H1 (cell line): ENCODE data around the gene IFRD1. TPM values are rescaled to one million over a fixed set of nuclear protein-coding genes. Genes with fewer than 3 reads are reported as not detected.

ENCODE experiments used
- CTCF ChIA-PET: fragments of 300-600 bp; sonication (Branson Sonifier 250); formaldehyde crosslinking; loops from one replicate; lab custom pipeline; 2021; ENCODE audit not compliant: partially characterized antibody; lab: Charles Lee
- POLR2A ChIA-PET: fragments of 300-600 bp; sonication (Branson Sonifier 250); formaldehyde crosslinking; loops from one replicate; lab custom pipeline; 2021; ENCODE audit warnings: inconsistent platforms; ENCODE audit not compliant: partially characterized antibody; lab: Charles Lee
- DNase-seq, 2 experiments: peaks; one replicate each; pipeline versions ENCODE4 v3.0.0 to v3.0.0-alpha.2; 2010 to 2022; ENCODE audit warnings: low spot score in 2 of 2, low read depth in 1 of 2, mixed read lengths in 1 of 2
- FAIRE-seq: peaks from 2 replicates; lab custom pipeline; 2011; peaks lifted over from hg19 to GRCh38; lab: Jason Lieb, UNC
- H2AFZ ChIP-seq: 2 replicates; pipeline ENCODE4 v1.8.1; 2012; ENCODE audit warnings: low read length, inconsistent platforms
- H2AK5ac ChIP-seq: 2 replicates; pipeline ENCODE4 v1.6.1; 2013; ENCODE audit warnings: low read depth, low read length
- H2BK120ac ChIP-seq: replicated peaks from 2 replicates; pipeline ENCODE3; 2013; ENCODE audit warnings: low read depth, low read length, inconsistent platforms
- H2BK12ac ChIP-seq: 2 replicates; pipeline ENCODE4 v1.6.1; 2013; ENCODE audit warnings: low read depth, low read length
- H2BK15ac ChIP-seq: 2 replicates; pipeline ENCODE4 v1.6.1; 2013; ENCODE audit warnings: low read length
- H2BK20ac ChIP-seq: 2 replicates; pipeline ENCODE4 v1.6.1; 2013; ENCODE audit warnings: low read length
- H2BK5ac ChIP-seq: 2 replicates; pipeline ENCODE4 v1.6.1; 2013; ENCODE audit warnings: low read depth, low read length
- H3K14ac ChIP-seq: 2 replicates; pipeline ENCODE4 v1.6.1; 2013; ENCODE audit warnings: inconsistent platforms; ENCODE audit not compliant: insufficient read length
- H3K18ac ChIP-seq: 2 replicates; pipeline ENCODE4 v1.6.1; 2013; ENCODE audit warnings: low read length; ENCODE audit errors: extremely low read depth
- H3K23ac ChIP-seq: 2 replicates; pipeline ENCODE4 v1.6.1; 2013; ENCODE audit warnings: inconsistent platforms; ENCODE audit not compliant: insufficient read length
- H3K23me2 ChIP-seq: 2 replicates; pipeline ENCODE4 v1.6.1; 2013; ENCODE audit warnings: low read depth, low read length
- H3K27ac ChIP-seq: 2 replicates; pipeline ENCODE4 v1.6.1; 2011; ENCODE audit warnings: low read depth, low read length, inconsistent platforms
- H3K27me3 ChIP-seq, 4 experiments: replicated peaks in 1 of 4; 1 replicate in 1 of 4; 2 replicates in 3 of 4; pipeline versions ENCODE4 v1.6.1 to v1.8.1; 2011 to 2013; ENCODE audit warnings: low read length in 3 of 4, mild to moderate bottlenecking in 3 of 4, inconsistent platforms in 2 of 4, mixed read lengths in 2 of 4, moderate library complexity in 1 of 4; ENCODE audit not compliant: control insufficient read depth in 3 of 4, insufficient read depth in 3 of 4; ENCODE audit errors: extremely low read depth in 1 of 4
- H3K36me3 ChIP-seq, 4 experiments: 2 replicates each; pipeline versions ENCODE4 v1.6.1 to v1.8.1; 2011 to 2013; ENCODE audit warnings: mild to moderate bottlenecking in 4 of 4, low read length in 3 of 4, moderate library complexity in 2 of 4, control low read depth in 1 of 4, inconsistent platforms in 1 of 4; ENCODE audit not compliant: insufficient read depth in 4 of 4, control insufficient read depth in 2 of 4
- H3K4ac ChIP-seq: replicated peaks from 2 replicates; pipeline ENCODE3; 2013; ENCODE audit warnings: low read length, low read depth, mixed read lengths, inconsistent platforms; ENCODE audit not compliant: insufficient read length
- H3K4me1 ChIP-seq, 4 experiments: replicated peaks in 1 of 4; 1 replicate in 1 of 4; 2 replicates in 3 of 4; pipeline versions ENCODE4 v1.6.1 to v1.8.1; 2011 to 2013; ENCODE audit warnings: low read length in 3 of 4, inconsistent platforms in 2 of 4, mixed read lengths in 1 of 4; ENCODE audit not compliant: insufficient read depth in 4 of 4, control insufficient read depth in 3 of 4
- H3K4me2 ChIP-seq, 2 experiments: 2 replicates each; pipeline versions ENCODE4 v1.6.1 to v1.8.1; 2011 to 2013; ENCODE audit warnings: low read depth in 2 of 2, low read length in 2 of 2, control low read depth in 1 of 2, inconsistent platforms in 1 of 2, mild to moderate bottlenecking in 1 of 2; ENCODE audit not compliant: insufficient read depth in 1 of 2
- H3K4me3 ChIP-seq, 4 experiments: fragments of 200-600, 300-600 bp in 1 of 4; sonication (generic), shearing (Covaris generic), sonication (Bioruptor Twin) in 1 of 4; 2 replicates each; pipeline versions ENCODE4 v1.5.1 to v1.8.1; 2011 to 2016; ENCODE audit warnings: low read length in 4 of 4, low read depth in 3 of 4, control low read depth in 2 of 4, inconsistent platforms in 2 of 4, mild to moderate bottlenecking in 2 of 4, mixed read lengths in 1 of 4, moderate library complexity in 1 of 4; ENCODE audit not compliant: insufficient read depth in 2 of 4; ENCODE audit errors: extremely low read depth in 1 of 4
- H3K56ac ChIP-seq: replicated peaks from 2 replicates; pipeline ENCODE3; 2013; ENCODE audit warnings: low read depth, mild to moderate bottlenecking, mixed read lengths, low read length, inconsistent platforms; ENCODE audit not compliant: insufficient read length
- H3K79me1 ChIP-seq: 2 replicates; pipeline ENCODE4 v1.6.1; 2013; ENCODE audit warnings: low read depth, low read length, control low read depth
- H3K79me2 ChIP-seq, 2 experiments: 2 replicates each; pipeline versions ENCODE4 v1.6.1 to v1.8.1; 2012 to 2013; ENCODE audit warnings: low read length in 2 of 2, mild to moderate bottlenecking in 2 of 2, inconsistent platforms in 1 of 2; ENCODE audit not compliant: insufficient read depth in 2 of 2, control insufficient read depth in 1 of 2
- H3K9ac ChIP-seq, 4 experiments: replicated peaks in 1 of 4; 1 replicate in 1 of 4; 2 replicates in 3 of 4; pipeline versions ENCODE4 v1.6.1 to v1.8.1; 2011 to 2013; ENCODE audit warnings: low read depth in 3 of 4, low read length in 3 of 4, control low read depth in 2 of 4, mild to moderate bottlenecking in 2 of 4, moderate library complexity in 2 of 4, inconsistent platforms in 1 of 4; ENCODE audit errors: extremely low read depth in 1 of 4
- H3K9me3 ChIP-seq, 2 experiments: 2 replicates each; pipeline versions ENCODE4 v1.6.1 to v1.8.1; 2012 to 2013; ENCODE audit warnings: mild to moderate bottlenecking in 2 of 2, moderate library complexity in 2 of 2, control low read depth in 1 of 2, inconsistent platforms in 1 of 2, low read depth in 1 of 2, low read length in 1 of 2, mixed read lengths in 1 of 2; ENCODE audit not compliant: insufficient read depth in 2 of 2
- H4K20me1 ChIP-seq, 2 experiments: replicated peaks in 1 of 2; 2 replicates each; pipeline versions ENCODE3 to v1.8.1; 2011 to 2013; ENCODE audit warnings: inconsistent platforms in 2 of 2, low read length in 2 of 2, mild to moderate bottlenecking in 1 of 2; ENCODE audit not compliant: insufficient read depth in 2 of 2, control insufficient read depth in 1 of 2
- H4K5ac ChIP-seq: 2 replicates; pipeline ENCODE4 v1.6.1; 2013; ENCODE audit warnings: low read length, low read depth, mixed read lengths, inconsistent platforms; ENCODE audit not compliant: insufficient read length
- H4K8ac ChIP-seq: 2 replicates; pipeline ENCODE4 v1.8.0; 2013; ENCODE audit warnings: mild to moderate bottlenecking, moderate library complexity, low read length, inconsistent platforms; ENCODE audit not compliant: insufficient read depth; ENCODE audit errors: extremely low read depth
- H4K91ac ChIP-seq: replicated peaks from 2 replicates; pipeline ENCODE3; 2013; ENCODE audit warnings: low read length, mixed read lengths, inconsistent platforms; ENCODE audit not compliant: insufficient read length
- BRCA1 ChIP-seq: IDR thresholded peaks from 2 replicates; pipeline ENCODE4 v1.6.1; 2012; ENCODE audit warnings: low read depth, low read length, improper control_type of control experiment
- EGR1 ChIP-seq: IDR thresholded peaks from 2 replicates; pipeline ENCODE4 v1.6.1; 2011; ENCODE audit warnings: low read depth, low read length, borderline replicate concordance
- KDM4A ChIP-seq: IDR thresholded peaks from one replicate; pipeline ENCODE4 v1.7.1; 2012; ENCODE audit warnings: low read depth, mild to moderate bottlenecking, moderate library complexity, low read length, inconsistent platforms; ENCODE audit not compliant: severe bottlenecking
- NANOG ChIP-seq: IDR thresholded peaks from 2 replicates; pipeline ENCODE4 v1.6.1; 2011; ENCODE audit warnings: low read length, low read depth, mild to moderate bottlenecking, inconsistent platforms; ENCODE audit not compliant: insufficient read depth, poor library complexity, severe bottlenecking
- RAD21 ChIP-seq, 2 experiments: IDR thresholded peaks in 1 of 2; conservative IDR thresholded peaks in 1 of 2; 2 replicates each; pipeline ENCODE4 v1.6.1; 2011; ENCODE audit warnings: low read depth in 2 of 2, low read length in 2 of 2, improper control_type of control experiment in 1 of 2, inconsistent platforms in 1 of 2, mild to moderate bottlenecking in 1 of 2, moderate library complexity in 1 of 2
- RBBP5 ChIP-seq: IDR thresholded peaks from 2 replicates; pipeline ENCODE4 v1.7.1; 2012; ENCODE audit warnings: low read depth, mild to moderate bottlenecking, inconsistent platforms, low read length, moderate library complexity, borderline replicate concordance
- TCF12 ChIP-seq: IDR thresholded peaks from 2 replicates; pipeline ENCODE4 v1.6.1; 2011; ENCODE audit warnings: low read depth, mild to moderate bottlenecking, low read length
- WGBS, 2 experiments: shearing (Covaris generic) in 1 of 2; methylation state at CpG; one replicate each; pipeline versions ENCODE4 v1.1.6 to v1.1.7; 2013 to 2015; ENCODE audit warnings: low lambda C conversion rate in 2 of 2, mixed read lengths in 2 of 2, inconsistent platforms in 1 of 2, low coverage in 1 of 2, missing lambda C conversion rate in 1 of 2; ENCODE audit not compliant: insufficient replicate concordance in 2 of 2, insufficient coverage in 1 of 2, insufficient read length in 1 of 2; ENCODE audit errors: extremely low coverage in 1 of 2, missing lambda C conversion rate in 1 of 2; 5-methylcytosine and 5-hydroxymethylcytosine counted together
- polyA plus RNA-seq, 7 experiments: library from polyadenylated mRNA; depleted of rRNA in 3 of 7; stranded (reverse) in 5 of 7; unstranded in 2 of 7; fragments of >200 nt in 5 of 7; fragments of 200-250 nt in 2 of 7; gene quantifications; 1 replicate in 5 of 7; 2 replicates in 1 of 7; 4 replicates in 1 of 7; pipeline versions ENCODE4 v1.2.1 to v1.2.3, GENCODE V29; 2011 to 2013; ENCODE audit warnings: missing spikeins in 2 of 7, mixed read lengths in 2 of 7
- total RNA-seq: library from RNA; stranded (reverse); fragmentation: NEBNext Ultra II Directional; extraction: Animal tissue kit (Norgen Biotek cat#: 25700); gene quantifications from 2 replicates; pipeline ENCODE4 v1.2.1, GENCODE V29; 2021
- TF ChIP-seq, protein P1 (sequence below): IDR thresholded peaks from 2 replicates; pipeline ENCODE4 v1.6.1; 2012; ENCODE audit warnings: inconsistent platforms

The IFRD1 gene
- total and polyA plus RNA-seq, 2 of the 8 experiments (the other 6 are each of a cell fraction or from before 2014, with no cell fraction given): 23.0 to 50.4 TPM

- H3K9ac ChIP-seq: no peak overlapping the region
- CTCF ChIA-PET: interaction anchor here (0.7 to 1.2 kb wide), 4 partner anchors 9 to 25 kb away, joined by 3 to 5 read pairs (median 3); partner anchors contain the start of gene LSMEM1
- H3K36me3 ChIP-seq: no peaks in the 10 kb centered on the region
- no peak overlapping the region for H3K56ac ChIP-seq
- H2BK20ac ChIP-seq: no peak overlapping the region
- no peak overlapping the region for H3K4me3 ChIP-seq
- no peaks in the 10 kb centered on the region for H3K79me1 ChIP-seq
- H4K20me1 ChIP-seq: peaks cover 0 to 1% of the 10 kb centered on the region in 2 experiments
- H3K27ac ChIP-seq: no peak overlapping the region
- no peak overlapping the region for H4K91ac ChIP-seq
- H2BK12ac ChIP-seq: no peak overlapping the region
- H3K23ac ChIP-seq: no peak overlapping the region
- no peak overlapping the region for H2BK120ac ChIP-seq
- H3K23me2 ChIP-seq: no peaks in the 10 kb centered on the region
- no peak overlapping the region for H2BK15ac ChIP-seq
- peak; percentile 22 to 39; a peak in 3 of 4 replicates for TF ChIP-seq RAD21 (IDR thresholded peaks at IDR 0.05 in 1 of 2, conservative IDR thresholded peaks at IDR 0.05 in 1 of 2; ENCODE audit: low read depth in 2 of 2, low read length in 2 of 2)
- TF ChIP-seq NANOG: no peak
- no peak for TF ChIP-seq KDM4A
- TF ChIP-seq EGR1: no peak
- no peak for TF ChIP-seq RBBP5
- TF ChIP-seq TCF12: no peak
- TF ChIP-seq, protein P1, sequence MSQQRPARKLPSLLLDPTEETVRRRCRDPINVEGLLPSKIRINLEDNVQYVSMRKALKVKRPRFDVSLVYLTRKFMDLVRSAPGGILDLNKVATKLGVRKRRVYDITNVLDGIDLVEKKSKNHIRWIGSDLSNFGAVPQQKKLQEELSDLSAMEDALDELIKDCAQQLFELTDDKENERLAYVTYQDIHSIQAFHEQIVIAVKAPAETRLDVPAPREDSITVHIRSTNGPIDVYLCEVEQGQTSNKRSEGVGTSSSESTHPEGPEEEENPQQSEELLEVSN: no peak
- no peak for TF ChIP-seq BRCA1
- no peak overlapping the region for H3K14ac ChIP-seq
- no peaks in the 10 kb centered on the region for H3K9me3 ChIP-seq
- no peak overlapping the region for H2BK5ac ChIP-seq
- no peak overlapping the region for H3K4me2 ChIP-seq
- H3K18ac ChIP-seq: no peak overlapping the region
- DNase-seq: no peak
- no peaks in the 10 kb centered on the region for H3K79me2 ChIP-seq
- no peak overlapping the region for H4K5ac ChIP-seq
- 85% methylated on average over 2 of the region's 2 CpGs; no CpG with 5 or more reads in 1 of the 2 experiments for WGBS, 2 experiments
- no peak overlapping the region for H2AK5ac ChIP-seq
- H3K4me1 ChIP-seq: no peaks in the 10 kb centered on the region
- no peaks in the 10 kb centered on the region for H3K27me3 ChIP-seq
- H4K8ac ChIP-seq: no peak overlapping the region
- POLR2A ChIA-PET: no interaction called here
- no peak overlapping the region for H3K4ac ChIP-seq
- H2AFZ ChIP-seq: no peak overlapping the region
- no peak for FAIRE-seq
These were observed 55.2 kb downstream of the IFRD1 start for GRCh38 chr7:112505495-112505894.
